Measurements from ENCODE around the gene PHACTR4. TPM values are rescaled to one million over a fixed set of nuclear protein-coding genes. Genes with fewer than 3 reads are reported as not detected.

PHACTR4 gene
- polyA plus RNA-seq, 1 donor (not counting 4 experiments of a cell fraction or from before 2014, with no cell fraction given) = 12.2 TPM

GRCh38 chr1:28548318-28548717 is 178.8 kb downstream of the PHACTR4 start:
- H3K9me1 ChIP-seq (ENCODE audit: control insufficient read depth, extremely low read depth, insufficient read depth, low read length) = no peaks in the 10 kb centered on the region
- no peak overlapping the region for H3K4me2 ChIP-seq (ENCODE audit: control insufficient read depth, extremely low read depth, insufficient read depth, low read depth, low read length)
- no peaks in the 10 kb centered on the region for H3K9me3 ChIP-seq (ENCODE audit: control insufficient read depth, low read depth, low read length)
- no peak overlapping the region for H3K4me3 ChIP-seq (ENCODE audit: control insufficient read depth in 2 of 3, extremely low read depth in 1 of 3, insufficient read depth in 2 of 3, low read depth in 1 of 3, low read length in 3 of 3)
- H3K27me3 ChIP-seq (ENCODE audit: control insufficient read depth, extremely low read depth, insufficient read depth, low read length) = no peaks in the 10 kb centered on the region
- no peak overlapping the region for H2AFZ ChIP-seq (ENCODE audit: control insufficient read depth, low read length)
- no peak overlapping the region for H3K9ac ChIP-seq (ENCODE audit: control insufficient read depth, extremely low read depth, insufficient read depth, low read length)
- dilution Hi-C loops (cut with MboI; ENCODE audit: extremely low pct_ligation_motif_present, low sequenced_read_pairs) = no loop called here
- TF ChIP-seq CTCF (optimal IDR thresholded peaks at IDR 0.05 in 1 of 3, IDR thresholded peaks at IDR 0.05 in 1 of 3, conservative IDR thresholded peaks at IDR 0.05 in 1 of 3; ENCODE audit: extremely low read depth in 1 of 3, insufficient read depth in 2 of 3, low read length in 3 of 3) (no peak), EZH2 (IDR thresholded peaks at IDR 0.05; ENCODE audit: low read length) (no peak)
- FAIRE-seq (no peak), DNase-seq (ENCODE audit: low read depth, low spot score) (no peak)
- no peaks in the 10 kb centered on the region for H4K20me1 ChIP-seq (ENCODE audit: control insufficient read depth, extremely low read depth, insufficient read depth, low read length)
- H3K79me2 ChIP-seq (ENCODE audit: control insufficient read depth, insufficient read depth, low read length) = peaks cover 2% of the 10 kb centered on the region
- H3K4me1 ChIP-seq (ENCODE audit: control insufficient read depth, extremely low read depth, insufficient read depth, low read length) = no peaks in the 10 kb centered on the region
- no peaks in the 10 kb centered on the region for H3K36me3 ChIP-seq (ENCODE audit: control insufficient read depth in 2 of 2, extremely low read depth in 1 of 2, insufficient read depth in 2 of 2, low read length in 2 of 2)
- no peak overlapping the region for H3K27ac ChIP-seq (ENCODE audit: control insufficient read depth, insufficient read depth, low read length)

Small RNA genes within 50 kb of the gene (small RNA-seq; reads per million reads assigned to genes)
- gene RF00019 (ENCODE audit: insufficient read length in 3 of 3, low read depth in 3 of 3, low replicate concordance in 1 of 3) = 0 reads per million in 3 experiments
- 0 to 0.67 (median 0) reads per million in 3 experiments for gene RNU6ATAC27P (ENCODE audit: insufficient read length in 3 of 3, low read depth in 3 of 3, low replicate concordance in 1 of 3)
- gene SNORA73A (ENCODE audit: insufficient read length in 3 of 3, low read depth in 3 of 3, low replicate concordance in 1 of 3) = 0 reads per million in 3 experiments
- 29.7 to 260 (median 39.0) reads per million in 3 experiments for gene SNORA73B (ENCODE audit: insufficient read length in 3 of 3, low read depth in 3 of 3, low replicate concordance in 1 of 3)

Other genes starting within 250 kb of the PHACTR4 start
- gene PTAFR, start 193.1 kb upstream of the PHACTR4 start, polyA plus RNA-seq = 18.6 to 30.7 TPM (median 19.6 TPM) in 3 replicates
- gene DNAJC8, start 136.7 kb upstream of the PHACTR4 start, polyA plus RNA-seq = 75.8 to 104 TPM (median 79.5 TPM) in 3 replicates
- 296 to 365 TPM (median 332 TPM) in 3 replicates for gene ATP5IF1, start 133.6 kb upstream of the PHACTR4 start, polyA plus RNA-seq
- 12.7 to 20.9 TPM (median 13.5 TPM) in 3 replicates for gene SESN2, start 110.2 kb upstream of the PHACTR4 start, polyA plus RNA-seq
- gene MED18, start 40.7 kb upstream of the PHACTR4 start, polyA plus RNA-seq = 23.5 to 26.7 TPM (median 23.8 TPM) in 3 replicates
- gene RCC1, start 136.3 kb downstream of the PHACTR4 start, polyA plus RNA-seq = 23.8 to 45.8 TPM (median 38.6 TPM) in 3 replicates
- gene TRNAU1AP, start 183.3 kb downstream of the PHACTR4 start, polyA plus RNA-seq = 28.9 to 43.5 TPM (median 40.4 TPM) in 3 replicates
- gene RAB42, start 222.5 kb downstream of the PHACTR4 start, polyA plus RNA-seq = 0.05 to 0.27 TPM (median 0.17 TPM) in 3 replicates

Measured in keratinocyte (primary cell).